Measurements from ENCODE around the gene ERBB2. TPM values are rescaled to one million over a fixed set of nuclear protein-coding genes. Genes with fewer than 3 reads are reported as not detected.
A peak's percentile ranks its signal among the peaks of the same experiment; 100 is the strongest.

Gene ERBB2
- total and polyA plus RNA-seq, 4 donors = 32.8 to 92.5 (median 49.0) TPM

- H3K4me3 ChIP-seq (ENCODE audit: low read depth, low read length) = no peak overlapping the region
- peaks cover 35% of the 10 kb centered on the region for H3K27me3 ChIP-seq (ENCODE audit: control insufficient read depth, insufficient read depth, low read length)
- peaks cover 50% of the 10 kb centered on the region for H3K4me1 ChIP-seq (ENCODE audit: control insufficient read depth, insufficient read depth, low read length)
- no peak overlapping the region for H3K27ac ChIP-seq (ENCODE audit: low read depth, low read length)
- H3K9me3 ChIP-seq (ENCODE audit: control insufficient read depth, insufficient read depth, low read length) = no peaks in the 10 kb centered on the region
- 46% methylated on average over 17 of the region's 19 CpGs for WGBS (ENCODE audit: insufficient coverage)
- peaks cover 46% of the 10 kb centered on the region for H3K36me3 ChIP-seq (ENCODE audit: control insufficient read depth, insufficient read depth, low read length)
- DNase-seq (ENCODE audit: low read depth in 4 of 6, low spot score in 6 of 6) = peak in 2 of 6 donors; percentile 58 to 71
Observed at GRCh38 chr17:39671651-39672521, 28.0 kb upstream of the ERBB2 start.

GRCh38 chr17:39672522-39673334 is 27.1 kb upstream of the ERBB2 start:
- 81% methylated on average over 15 of the region's 15 CpGs for WGBS (ENCODE audit: insufficient coverage)
- Histone ChIP-seq H3K27ac (ENCODE audit: low read depth, low read length) (no peak overlapping the region), H3K4me3 (ENCODE audit: low read depth, low read length) (no peak overlapping the region), H3K36me3 (ENCODE audit: control insufficient read depth, insufficient read depth, low read length) (peaks cover 52% of the 10 kb centered on the region), H3K9me3 (ENCODE audit: control insufficient read depth, insufficient read depth, low read length) (no peaks in the 10 kb centered on the region), H3K4me1 (ENCODE audit: control insufficient read depth, insufficient read depth, low read length) (peaks cover 44% of the 10 kb centered on the region), H3K27me3 (ENCODE audit: control insufficient read depth, insufficient read depth, low read length) (peaks cover 29% of the 10 kb centered on the region)
- no peak for DNase-seq (ENCODE audit: low read depth in 4 of 6, low spot score in 6 of 6)

GRCh38 chr17:39673335-39674081 is 26.4 kb upstream of the ERBB2 start:
- Histone ChIP-seq H3K4me1 (ENCODE audit: control insufficient read depth, insufficient read depth, low read length) (peaks cover 43% of the 10 kb centered on the region), H3K27ac (ENCODE audit: low read depth, low read length) (no peak overlapping the region), H3K4me3 (ENCODE audit: low read depth, low read length) (no peak overlapping the region), H3K36me3 (ENCODE audit: control insufficient read depth, insufficient read depth, low read length) (peaks cover 60% of the 10 kb centered on the region), H3K27me3 (ENCODE audit: control insufficient read depth, insufficient read depth, low read length) (peaks cover 25% of the 10 kb centered on the region), H3K9me3 (ENCODE audit: control insufficient read depth, insufficient read depth, low read length) (no peaks in the 10 kb centered on the region)
- 84% methylated on average over 13 of the region's 13 CpGs for WGBS (ENCODE audit: insufficient coverage)
- no peak for DNase-seq (ENCODE audit: low read depth in 4 of 6, low spot score in 6 of 6)

GRCh38 chr17:39674179-39674578 is 25.7 kb upstream of the ERBB2 start:
- Histone ChIP-seq H3K4me1 (ENCODE audit: control insufficient read depth, insufficient read depth, low read length) (peaks cover 38% of the 10 kb centered on the region), H3K4me3 (ENCODE audit: low read depth, low read length) (no peak overlapping the region), H3K27me3 (ENCODE audit: control insufficient read depth, insufficient read depth, low read length) (peaks cover 20% of the 10 kb centered on the region), H3K9me3 (ENCODE audit: control insufficient read depth, insufficient read depth, low read length) (no peaks in the 10 kb centered on the region), H3K36me3 (ENCODE audit: control insufficient read depth, insufficient read depth, low read length) (peaks cover 64% of the 10 kb centered on the region), H3K27ac (ENCODE audit: low read depth, low read length) (no peak overlapping the region)
- no peak for DNase-seq (ENCODE audit: low read depth in 4 of 6, low spot score in 6 of 6)
- 86% methylated on average over 5 of the region's 5 CpGs for WGBS (ENCODE audit: insufficient coverage)

- H3K4me1 ChIP-seq (ENCODE audit: control insufficient read depth, insufficient read depth, low read length) = peaks cover 33% of the 10 kb centered on the region
- DNase-seq (ENCODE audit: low read depth in 4 of 6, low spot score in 6 of 6) = no peak
- H3K4me3 ChIP-seq (ENCODE audit: low read depth, low read length) = no peak overlapping the region
- H3K27ac ChIP-seq (ENCODE audit: low read depth, low read length) = no peak overlapping the region
- peaks cover 65% of the 10 kb centered on the region for H3K36me3 ChIP-seq (ENCODE audit: control insufficient read depth, insufficient read depth, low read length)
- peaks cover 14% of the 10 kb centered on the region for H3K27me3 ChIP-seq (ENCODE audit: control insufficient read depth, insufficient read depth, low read length)
- H3K9me3 ChIP-seq (ENCODE audit: control insufficient read depth, insufficient read depth, low read length) = no peaks in the 10 kb centered on the region
- WGBS (ENCODE audit: insufficient coverage) = 57% methylated on average over 8 of the region's 11 CpGs
Observed at GRCh38 chr17:39674702-39675389, 25.0 kb upstream of the ERBB2 start.

GRCh38 chr17:39675390-39676082 is 24.3 kb upstream of the ERBB2 start:
- no peak overlapping the region for H3K27ac ChIP-seq (ENCODE audit: low read depth, low read length)
- peaks cover 67% of the 10 kb centered on the region for H3K36me3 ChIP-seq (ENCODE audit: control insufficient read depth, insufficient read depth, low read length)
- WGBS (ENCODE audit: insufficient coverage) = 79% methylated on average over 9 of the region's 10 CpGs
- H3K9me3 ChIP-seq (ENCODE audit: control insufficient read depth, insufficient read depth, low read length) = no peaks in the 10 kb centered on the region
- no peak overlapping the region for H3K4me3 ChIP-seq (ENCODE audit: low read depth, low read length)
- DNase-seq (ENCODE audit: low read depth in 4 of 6, low spot score in 6 of 6) = no peak
- peaks cover 30% of the 10 kb centered on the region for H3K4me1 ChIP-seq (ENCODE audit: control insufficient read depth, insufficient read depth, low read length)
- H3K27me3 ChIP-seq (ENCODE audit: control insufficient read depth, insufficient read depth, low read length) = peaks cover 7% of the 10 kb centered on the region

- Histone ChIP-seq H3K27me3 (ENCODE audit: control insufficient read depth, insufficient read depth, low read length) (no peaks in the 10 kb centered on the region), H3K27ac (ENCODE audit: low read depth, low read length) (no peak overlapping the region), H3K4me3 (ENCODE audit: low read depth, low read length) (no peak overlapping the region), H3K4me1 (ENCODE audit: control insufficient read depth, insufficient read depth, low read length) (peaks cover 24% of the 10 kb centered on the region), H3K9me3 (ENCODE audit: control insufficient read depth, insufficient read depth, low read length) (no peaks in the 10 kb centered on the region), H3K36me3 (ENCODE audit: control insufficient read depth, insufficient read depth, low read length) (peaks cover 72% of the 10 kb centered on the region)
- 36% methylated on average over 6 of the region's 7 CpGs for WGBS (ENCODE audit: insufficient coverage)
- DNase-seq (ENCODE audit: low read depth in 4 of 6, low spot score in 6 of 6) = peak in 1 of 6 donors; percentile 36
Observed at GRCh38 chr17:39676198-39676819, 23.6 kb upstream of the ERBB2 start.

- H3K4me3 ChIP-seq (ENCODE audit: low read depth, low read length) = no peak overlapping the region
- H3K36me3 ChIP-seq (ENCODE audit: control insufficient read depth, insufficient read depth, low read length) = peaks cover 72% of the 10 kb centered on the region
- no peak for DNase-seq (ENCODE audit: low read depth in 4 of 6, low spot score in 6 of 6)
- peak overlapping the region; percentile 33 for H3K27ac ChIP-seq (ENCODE audit: low read depth, low read length)
- H3K4me1 ChIP-seq (ENCODE audit: control insufficient read depth, insufficient read depth, low read length) = peaks cover 17% of the 10 kb centered on the region
- no peaks in the 10 kb centered on the region for H3K27me3 ChIP-seq (ENCODE audit: control insufficient read depth, insufficient read depth, low read length)
- 91% methylated on average over 7 of the region's 8 CpGs for WGBS (ENCODE audit: insufficient coverage)
- H3K9me3 ChIP-seq (ENCODE audit: control insufficient read depth, insufficient read depth, low read length) = no peaks in the 10 kb centered on the region
Observed at GRCh38 chr17:39677072-39677471, 22.8 kb upstream of the ERBB2 start.
